Pons (tissue), 1 donor: ENCODE results near the gene C2orf92.
"Not testable (repeated sequence)": the region's sequence is repeated elsewhere in the genome, so short reads cannot be mapped to it uniquely, and the experiment has no call there.

Experiments
- DNase-seq: peaks from one replicate; pipeline ENCODE4 v3.0.0-alpha.2; 2016; ENCODE audit warnings: low spot score

The C2orf92 gene

DNA sequence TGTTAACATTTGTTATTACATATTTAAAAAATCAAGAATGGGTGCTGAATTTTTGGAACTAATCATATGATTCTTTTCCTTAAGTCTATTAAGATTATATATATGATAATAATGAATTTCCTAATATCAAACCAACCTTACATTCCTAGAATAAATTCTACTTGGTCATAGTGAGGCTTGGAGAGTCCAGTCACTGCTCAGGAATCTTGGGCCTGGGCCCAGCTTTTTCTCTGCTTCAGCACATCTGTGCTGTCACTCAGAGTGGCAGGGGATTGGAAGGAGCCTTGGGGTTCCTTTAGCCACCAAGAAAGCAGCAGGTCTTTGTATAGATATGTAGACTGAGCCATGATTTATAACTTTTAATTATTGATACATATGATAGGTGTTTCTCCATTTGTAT, 24.0 kb downstream of the C2orf92 start:
- no peak for DNase-seq

DNA sequence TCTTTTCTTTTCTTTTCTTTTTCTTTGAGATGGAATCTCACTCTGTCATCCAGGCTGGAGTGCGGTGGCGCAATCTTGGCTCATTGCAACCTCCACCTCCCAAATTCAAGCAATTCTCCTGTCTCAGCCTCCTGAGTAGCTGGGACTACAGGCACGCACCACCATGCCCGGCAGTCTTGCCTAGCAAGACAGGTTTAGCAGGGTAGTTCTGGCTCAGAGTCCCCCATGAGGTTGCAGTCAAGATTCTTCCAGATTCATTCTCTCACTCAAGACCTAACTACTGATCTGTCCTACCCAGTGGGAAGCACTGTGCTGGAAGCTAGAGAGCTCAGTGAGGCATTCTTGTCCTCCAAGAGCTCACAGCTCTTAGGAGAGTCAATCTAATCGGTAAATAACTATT, 26.2 kb downstream of the C2orf92 start:
- no peak for DNase-seq

DNA sequence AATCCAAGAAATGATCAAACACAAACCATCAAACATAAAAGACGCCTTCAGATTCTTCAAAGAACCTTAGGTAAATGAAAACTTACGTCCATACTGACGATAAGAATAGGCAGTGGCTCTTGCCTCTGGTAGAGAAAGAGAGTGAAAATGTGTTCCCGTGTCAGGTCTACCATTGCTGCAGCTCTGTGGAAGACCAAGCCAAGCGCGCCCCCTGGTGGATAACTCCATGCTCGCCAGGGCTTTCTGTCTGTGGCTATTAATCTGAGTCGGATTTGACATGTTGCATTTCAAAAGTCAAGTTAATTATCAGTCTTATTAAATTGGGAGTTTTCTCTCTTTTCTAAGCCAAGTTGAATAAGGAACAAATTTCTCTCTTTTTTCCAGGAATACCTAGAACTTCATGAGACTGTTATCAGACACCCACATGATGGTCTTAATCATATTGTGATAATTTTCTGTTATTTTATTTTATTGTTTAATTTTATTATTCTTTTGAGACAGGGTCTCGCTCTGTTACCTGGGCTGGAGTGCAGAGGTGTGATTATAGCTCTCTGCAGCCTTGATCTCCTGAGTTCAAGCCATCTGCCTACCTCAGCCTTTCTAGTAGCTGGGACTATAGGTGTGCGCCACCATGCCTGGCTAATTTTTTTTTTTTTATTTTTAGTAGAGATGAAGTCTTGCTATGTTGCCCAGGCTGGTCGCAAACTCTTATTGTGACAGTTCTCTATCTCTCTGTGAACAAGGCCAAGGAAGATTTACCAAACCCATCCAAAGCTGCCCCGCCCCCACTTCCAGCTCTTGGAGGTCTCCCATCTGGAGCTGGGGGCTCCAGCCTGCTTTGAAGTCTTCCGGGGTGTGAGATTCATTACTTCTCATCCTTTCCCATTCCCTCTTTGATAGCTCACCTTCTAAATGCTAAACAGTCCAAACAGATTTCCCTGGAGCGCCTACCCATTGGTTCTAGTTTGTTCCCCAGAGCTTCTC, 28.0 kb downstream of the C2orf92 start:
- peak; percentile 87 for DNase-seq

DNA sequence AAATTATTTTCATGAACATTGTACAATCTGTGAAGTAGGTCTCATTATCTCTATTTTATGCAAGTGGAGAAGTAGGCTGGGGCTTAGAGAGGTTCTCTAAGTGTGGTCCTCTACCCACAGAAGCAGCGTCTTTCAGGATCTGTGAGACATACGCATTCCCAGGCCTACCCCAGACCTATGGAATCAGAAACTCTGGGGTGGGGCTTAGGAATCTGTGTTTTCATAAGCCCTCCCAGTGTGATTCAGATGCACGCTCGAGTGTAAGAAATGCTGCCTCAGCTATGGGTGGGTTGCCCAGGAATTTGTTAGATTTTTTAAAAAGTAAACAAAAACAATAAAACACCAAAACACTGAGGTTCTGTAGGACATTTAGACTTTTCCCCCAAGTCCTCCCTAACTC, 29.0 kb downstream of the C2orf92 start:
- DNase-seq, result no peak

DNA sequence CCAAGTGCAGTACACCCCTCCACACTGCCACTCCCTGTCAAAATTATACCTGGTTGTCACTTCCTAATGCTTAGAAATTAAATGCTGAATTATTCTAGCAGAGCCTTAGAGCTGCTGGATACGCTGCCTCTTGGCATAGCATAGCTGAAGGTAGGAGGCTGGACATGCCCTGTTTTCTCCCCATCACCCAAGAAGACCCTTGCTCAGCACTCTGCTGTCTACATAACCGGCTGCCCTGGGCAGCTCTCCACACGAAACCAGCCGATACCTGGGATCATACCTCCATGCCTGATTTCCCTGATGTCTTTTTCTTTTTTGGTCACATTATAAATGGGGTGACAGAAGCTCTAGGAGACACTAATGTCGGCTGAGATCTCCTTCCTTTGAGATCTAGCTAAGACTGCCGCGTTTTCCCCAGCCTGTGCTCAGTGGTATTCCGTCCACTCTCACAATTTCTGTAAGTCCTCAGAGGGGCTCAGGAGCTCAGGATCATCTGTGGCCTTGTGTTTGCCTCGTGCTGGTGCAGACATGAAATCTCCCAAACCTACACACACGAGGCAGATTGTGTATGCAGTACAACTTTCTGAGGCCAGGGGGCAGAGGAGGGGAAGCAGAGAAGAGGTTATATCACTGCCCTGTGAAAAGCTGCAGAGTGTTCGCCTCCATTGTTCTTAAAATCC, 30.4 kb downstream of the C2orf92 start:
- DNase-seq, result peak; percentile 69

DNA sequence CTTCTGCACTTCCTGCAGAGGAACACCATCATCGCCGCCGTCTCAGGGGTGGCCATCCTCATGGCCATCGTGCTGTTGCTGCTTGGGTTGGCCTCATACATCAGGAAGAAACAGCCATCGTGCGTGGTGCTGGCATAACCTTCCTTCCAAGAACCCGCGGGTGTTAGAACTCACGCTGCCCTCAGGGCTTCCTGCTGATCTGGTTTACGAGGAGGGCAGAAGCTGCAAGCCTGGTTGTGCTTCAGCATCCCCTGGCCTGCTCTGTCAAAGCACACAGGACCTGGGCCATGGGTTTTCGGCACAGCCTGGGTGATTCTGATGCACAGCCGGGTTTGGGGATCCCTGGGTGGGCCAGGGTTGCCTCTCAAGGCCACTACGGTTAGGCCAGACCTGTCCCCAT, 31.7 kb downstream of the C2orf92 start:
- DNase-seq, result no peak

DNA sequence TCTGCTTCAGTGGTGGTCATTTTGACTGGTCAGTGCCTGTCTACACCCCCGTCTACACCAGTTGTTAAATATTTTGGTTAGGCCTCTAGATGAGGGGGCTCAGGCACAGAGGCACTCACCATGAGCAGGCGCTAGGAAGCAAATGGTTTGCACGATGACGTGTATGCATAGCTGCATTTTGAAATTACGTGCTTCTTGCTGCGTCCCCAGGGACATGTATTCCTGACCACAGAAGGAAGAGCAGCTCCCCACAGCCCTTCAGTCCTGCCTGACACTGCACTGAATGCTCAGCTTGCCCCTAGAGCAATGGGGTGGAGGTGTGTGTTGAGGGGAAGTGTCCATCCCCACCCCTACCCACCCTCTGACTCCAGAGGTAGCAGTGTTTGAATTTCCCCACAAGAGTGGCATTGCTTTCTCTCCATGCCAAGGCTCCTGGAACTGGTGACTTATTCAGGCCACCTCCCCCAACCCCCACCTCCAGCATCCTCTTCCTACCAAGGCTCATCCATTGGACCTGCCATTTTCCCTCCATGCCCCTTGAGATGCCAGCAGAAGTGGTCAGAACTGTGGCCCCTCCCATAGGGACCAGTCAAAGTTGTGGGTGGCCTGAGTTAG, 32.4 kb downstream of the C2orf92 start:
- DNase-seq, result no peak

DNA sequence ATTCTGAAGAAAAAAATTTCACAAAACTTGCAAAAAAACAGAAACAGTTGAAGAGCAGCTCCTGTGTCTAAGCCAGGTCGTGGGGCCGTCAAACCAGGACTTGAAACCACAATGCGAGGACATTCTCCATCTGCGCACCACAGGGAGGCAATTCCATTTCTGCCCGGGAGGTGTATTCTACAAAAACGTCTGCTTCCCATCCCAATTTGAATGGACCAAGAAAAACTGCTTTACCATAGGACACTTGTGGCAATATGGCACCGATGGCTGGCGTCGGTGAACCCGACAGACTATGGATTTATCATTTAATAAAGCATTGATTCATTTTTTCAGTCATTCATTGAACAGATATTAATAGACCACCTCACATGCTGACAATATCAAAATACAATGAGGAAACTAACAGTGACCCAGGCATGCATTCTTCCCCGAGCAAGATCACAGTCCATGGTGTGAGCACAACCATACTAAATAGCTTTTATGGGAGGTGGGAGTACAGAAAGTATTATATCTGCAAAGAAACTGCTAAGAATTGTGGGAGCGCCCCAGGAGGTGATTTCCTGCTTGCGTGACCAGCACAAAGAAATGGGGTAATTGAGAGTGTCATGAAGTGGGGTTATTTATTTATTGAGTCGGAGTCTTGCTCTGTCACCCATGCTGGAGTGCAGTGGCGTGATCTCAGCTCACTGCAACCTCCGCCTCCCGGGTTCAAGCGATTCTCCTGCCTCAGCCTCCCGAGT, 33.4 kb downstream of the C2orf92 start:
- DNase-seq, result no peak

DNA sequence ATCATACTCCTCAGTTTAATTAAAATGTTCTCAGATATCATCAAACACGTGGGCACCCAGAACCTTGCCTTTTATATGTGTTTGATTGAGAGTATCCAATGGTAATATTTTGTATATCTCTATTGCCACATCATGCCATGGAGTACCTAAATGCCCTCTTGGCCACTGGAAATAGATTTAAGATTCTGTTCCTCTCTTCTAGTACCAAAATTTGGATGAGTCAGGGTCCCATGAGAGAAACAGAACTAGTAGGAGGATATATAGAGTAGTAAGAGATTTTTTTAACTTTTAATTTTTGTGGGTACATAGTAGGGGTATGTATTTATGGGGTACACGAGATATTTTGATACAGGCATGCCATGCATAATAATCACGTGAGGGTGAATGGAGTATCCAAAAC, 34.2 kb downstream of the C2orf92 start:
- no peak for DNase-seq

DNA sequence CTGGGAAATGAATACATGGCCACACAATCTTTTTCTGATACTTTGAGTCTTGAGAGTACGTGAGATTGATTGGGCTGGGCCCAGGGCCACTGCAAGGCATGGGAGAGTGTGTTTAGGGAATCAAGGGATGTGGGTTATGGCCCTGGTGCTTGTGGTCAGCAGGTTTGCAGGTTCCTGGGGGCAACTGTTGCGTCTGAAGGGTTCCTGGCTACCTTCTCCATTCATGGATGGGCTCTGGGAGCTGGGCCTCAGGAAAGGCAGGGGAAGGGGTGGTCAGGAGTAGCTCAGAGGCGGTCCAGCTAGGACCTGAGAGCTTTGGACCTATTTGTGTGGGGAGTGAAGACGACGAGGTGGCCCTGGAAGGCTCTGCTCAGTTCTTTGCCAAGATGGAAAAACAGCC, 35.5 kb downstream of the C2orf92 start:
- no peak for DNase-seq

DNA sequence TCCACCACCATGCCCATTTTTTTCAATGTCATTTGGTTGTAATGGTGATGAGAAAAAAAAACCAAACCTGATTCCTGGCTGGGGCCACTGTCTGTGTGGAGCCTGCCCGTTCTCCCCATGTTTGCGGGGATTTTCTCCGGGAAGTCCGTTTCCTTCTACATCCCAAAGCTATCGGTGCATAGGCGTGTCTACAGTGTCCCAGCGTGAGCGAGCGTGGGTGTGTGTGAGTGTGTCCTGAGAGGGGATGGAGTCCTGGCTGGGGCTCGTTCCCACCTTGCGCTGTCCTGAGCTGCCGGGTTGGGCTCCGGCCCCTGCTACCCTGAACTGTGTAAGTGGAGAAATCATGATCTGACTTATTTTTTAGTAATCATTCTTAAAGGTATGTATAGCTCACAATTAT, 36.6 kb downstream of the C2orf92 start:
- no peak for DNase-seq

DNA sequence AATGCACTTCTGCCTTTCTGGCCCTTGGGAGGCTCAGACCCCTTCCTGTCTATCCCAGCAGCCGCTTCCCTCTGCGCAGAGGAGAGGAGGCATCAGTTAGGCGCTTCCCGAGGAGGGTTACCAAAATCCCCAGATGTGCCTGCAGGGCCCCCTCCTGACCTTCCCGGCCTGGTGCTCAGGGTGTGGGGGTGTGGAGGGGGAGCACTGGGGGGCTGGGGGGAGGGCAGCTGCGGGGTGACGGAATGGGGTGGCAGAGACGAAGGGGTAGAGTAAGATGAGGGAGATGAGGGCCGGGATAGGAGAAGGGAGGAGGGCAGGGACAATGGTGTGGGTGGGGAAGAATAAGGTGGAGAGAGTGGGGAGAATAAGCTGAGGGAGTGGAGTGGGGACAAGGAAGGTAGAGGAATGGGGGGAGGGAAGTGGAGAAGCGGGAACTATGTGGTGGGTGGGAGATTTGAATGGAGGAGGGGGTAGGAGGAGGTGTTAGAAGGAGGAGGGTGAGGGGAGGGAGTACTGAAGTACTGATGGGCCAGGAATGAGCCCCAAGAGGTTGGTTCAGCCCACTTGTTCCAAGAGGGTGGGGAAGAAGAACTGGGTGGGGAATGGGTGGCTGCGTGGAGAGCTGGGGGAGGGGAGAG, 37.3 kb downstream of the C2orf92 start:
- no peak for DNase-seq

DNA sequence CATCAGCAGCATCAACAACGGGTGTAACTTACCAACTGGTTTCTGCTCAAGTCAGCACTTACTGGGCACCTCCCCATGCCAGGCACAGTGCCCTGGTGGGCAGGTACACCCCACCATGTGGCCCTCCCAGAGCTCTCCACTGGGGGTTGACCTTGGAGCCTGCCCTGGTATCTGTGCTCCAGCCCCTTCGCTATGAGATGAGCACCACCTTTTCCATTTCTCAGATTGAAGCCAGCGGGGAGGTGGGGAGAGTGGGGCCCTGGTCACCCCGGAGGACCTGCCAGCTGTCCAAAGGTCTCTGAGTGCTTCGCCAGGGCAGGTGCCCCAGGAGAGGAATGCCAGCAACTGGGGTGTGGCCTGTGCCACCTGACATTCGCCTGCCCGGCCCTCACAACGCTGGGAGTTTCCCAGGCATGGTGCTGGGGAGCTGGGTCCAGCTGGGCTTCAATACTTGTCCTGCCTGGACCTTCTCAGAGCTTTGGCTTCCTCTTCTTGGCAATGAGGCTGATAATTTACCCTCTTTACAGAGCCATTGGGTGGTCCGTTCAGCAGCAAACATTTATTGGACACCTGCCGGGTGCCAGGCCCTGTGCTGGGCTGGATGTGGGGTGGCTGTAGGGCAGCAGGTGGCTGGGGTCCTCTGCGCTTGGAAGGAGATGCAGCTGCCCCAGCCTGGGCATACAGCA, 38.0 kb downstream of the C2orf92 start:
- no peak for DNase-seq

DNA sequence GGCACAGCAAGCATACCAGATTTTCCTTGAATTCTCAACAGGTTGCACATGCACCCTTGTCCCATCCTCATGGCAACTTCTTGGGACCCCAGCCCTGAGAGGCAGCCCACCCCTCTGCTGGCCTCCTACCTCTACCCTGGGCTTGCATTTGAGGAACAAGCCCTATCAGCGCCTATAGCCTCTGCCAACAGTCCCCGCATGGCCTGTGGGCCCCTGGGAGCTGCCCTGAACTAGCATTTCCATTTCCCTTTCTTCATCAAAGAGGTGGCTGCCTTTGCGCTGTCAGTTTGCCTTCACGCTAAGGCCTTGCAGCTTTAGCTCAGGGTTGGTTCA, 38.5 kb downstream of the C2orf92 start:
- DNase-seq, result no peak

DNA sequence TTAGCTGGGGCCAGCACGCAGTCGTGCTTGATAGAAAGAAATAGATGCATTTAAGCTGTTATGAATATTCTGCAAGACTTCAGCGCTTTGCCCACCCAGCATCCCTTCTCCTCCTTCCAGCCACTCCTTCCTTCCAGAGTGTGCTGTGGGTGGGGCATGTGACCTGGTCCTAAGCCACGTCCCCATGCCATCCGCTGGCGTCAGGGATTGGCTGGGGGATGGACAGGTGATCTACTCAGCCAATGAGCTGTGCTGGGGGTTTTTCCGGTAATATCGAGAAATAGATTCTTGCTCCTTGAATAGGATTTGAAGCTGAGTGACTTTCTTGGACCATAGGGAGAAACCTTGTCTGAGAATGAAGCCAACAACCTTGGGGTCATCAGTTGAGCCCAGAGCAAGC, 39.1 kb downstream of the C2orf92 start:
- no peak for DNase-seq

DNA sequence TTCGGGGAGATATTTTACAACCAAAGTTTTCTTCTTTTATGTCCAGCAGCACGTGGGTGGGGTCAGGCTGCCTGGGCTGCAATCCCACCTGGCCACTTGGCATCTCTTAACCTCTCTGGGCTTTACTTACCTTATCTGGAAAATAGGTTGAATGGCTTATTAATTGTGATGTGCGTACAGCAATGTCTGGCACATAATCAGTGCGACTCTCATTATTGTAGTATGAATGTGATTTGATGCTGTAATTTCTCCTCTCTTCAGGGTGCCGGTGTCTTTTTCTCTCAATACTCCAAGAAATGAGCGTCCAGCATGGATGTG, 41.8 kb downstream of the C2orf92 start:
- no peak for DNase-seq

DNA sequence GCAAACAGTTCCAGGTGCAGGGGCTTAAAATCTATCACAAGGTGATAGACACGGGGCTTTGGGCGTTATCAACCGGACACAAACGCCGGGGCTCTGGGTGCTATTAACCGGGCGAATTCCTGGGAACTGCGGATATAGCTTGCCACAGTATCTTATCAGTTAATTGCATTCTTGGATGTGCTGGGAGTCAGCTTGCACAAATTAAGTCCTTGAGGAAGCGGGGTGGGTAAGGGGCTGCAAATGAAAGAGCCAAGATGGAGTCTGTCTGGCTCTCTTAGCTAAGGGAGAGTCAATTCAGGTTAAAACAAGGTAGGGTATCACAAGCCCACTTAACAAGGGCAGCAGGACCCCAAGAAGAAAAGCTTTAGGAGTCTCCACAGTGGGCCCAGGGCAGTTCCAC, 42.7 kb downstream of the C2orf92 start:
- not testable (repeated sequence) for DNase-seq

DNA sequence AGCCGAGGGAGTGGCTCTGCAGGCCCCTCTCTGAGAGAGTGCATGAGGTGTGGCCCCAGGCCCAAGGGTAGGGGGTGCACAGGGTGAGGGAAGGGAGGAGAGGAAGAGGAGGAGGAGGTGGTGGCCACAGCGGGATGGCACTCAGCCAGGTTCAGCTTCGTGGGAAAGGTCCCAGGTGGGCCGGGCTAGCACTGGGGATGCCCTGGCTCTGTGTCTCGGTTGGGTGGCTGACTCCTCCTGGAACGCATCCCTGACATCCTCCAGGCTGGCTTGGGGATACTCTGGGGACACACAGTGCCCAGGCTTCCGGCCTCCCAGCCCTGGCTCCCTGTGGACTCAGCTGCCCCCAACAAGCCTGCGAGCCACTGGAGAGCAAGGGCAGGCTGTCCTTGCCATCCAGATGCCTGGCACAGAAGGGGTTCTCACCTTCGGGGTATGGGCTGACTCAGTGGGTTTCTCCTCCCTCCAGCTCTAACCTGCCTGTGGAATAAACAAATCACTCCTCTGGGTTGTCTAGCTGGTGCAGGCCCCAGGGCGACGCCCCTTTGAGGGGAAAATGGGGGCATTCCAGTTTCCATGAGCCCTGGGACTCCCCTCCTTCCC, 43.3 kb downstream of the C2orf92 start:
- DNase-seq, result no peak

DNA sequence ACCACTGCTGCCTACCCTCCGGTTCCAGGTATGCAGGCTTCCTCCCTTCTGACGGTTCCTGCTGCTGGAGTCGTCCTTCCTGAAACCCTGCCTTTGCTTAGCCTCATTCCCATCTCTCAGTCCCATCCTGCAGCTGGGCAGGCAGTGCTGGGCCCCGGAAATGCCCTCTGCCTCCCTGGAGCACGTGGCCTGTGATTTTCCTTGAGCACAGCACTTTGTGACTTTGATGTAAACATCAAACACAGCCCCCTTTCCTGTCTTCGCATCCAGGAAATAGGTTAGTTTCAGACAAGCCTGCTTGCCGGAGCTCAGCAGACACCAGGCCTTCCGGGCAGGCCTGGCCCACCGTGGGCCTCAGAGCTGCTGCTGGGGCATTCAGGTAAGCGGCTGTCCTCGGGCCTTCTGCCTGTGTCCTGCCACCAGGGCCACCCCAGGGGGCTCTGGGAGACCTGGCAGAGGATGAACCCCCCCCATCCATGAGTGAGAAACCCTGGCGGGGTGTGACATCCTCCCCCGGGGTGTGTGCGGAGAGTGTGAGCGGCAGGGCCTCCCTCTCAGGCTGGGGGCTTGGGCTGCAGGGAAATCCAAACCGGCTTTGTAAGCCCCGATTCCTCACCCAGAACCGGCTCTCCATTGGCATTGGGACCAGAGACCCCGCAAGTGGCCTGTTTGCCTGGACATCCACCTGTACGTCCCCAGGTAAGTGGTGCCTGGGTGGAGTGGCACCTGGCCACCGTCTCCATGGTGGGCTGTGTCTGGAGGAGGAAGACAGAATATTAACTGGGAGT, 44.0 kb downstream of the C2orf92 start, which contains the start of gene ZAP70:
ZAP70 (plus strand) TSS at position 281 of the 788 bp plus-strand sequence. CDS start 10,461 bp downstream, outside the sequence.
- DNase-seq, result no peak
